Body of pancreas (tissue), 4 donors: ENCODE results near the gene BACH1. TPM values are rescaled to one million over a fixed set of nuclear protein-coding genes. Genes with fewer than 3 reads are reported as not detected.

Source experiments
- ATAC-seq: fragments of 150-250 bp; one replicate; pipeline ENCODE4 v1.9.1; 2016
- DNase-seq, 4 donors: peaks; one replicate each; pipeline ENCODE4 v3.0.0-alpha.2; 2019
- H3K27ac ChIP-seq, 4 donors: fragments of 200-600 bp; sonication (generic); 1 replicate in 3 of 4; 2 replicates in 1 of 4; pipeline versions ENCODE4 v1.5.1 to v1.6.1; 2016 to 2019; ENCODE audit warnings: mild to moderate bottlenecking in 1 of 4, mixed read lengths in 1 of 4, moderate library complexity in 1 of 4
- H3K27me3 ChIP-seq, 2 donors: fragments of 200-600 bp; sonication (generic); one replicate each; pipeline ENCODE4 v1.6.0; 2016; ENCODE audit warnings: mild to moderate bottlenecking in 1 of 2
- H3K36me3 ChIP-seq, 2 donors: fragments of 200-600 bp; sonication (generic); replicated peaks in 1 of 2; 2 replicates each; pipeline ENCODE4 v1.5.1; 2016; ENCODE audit warnings: low read depth in 2 of 2; ENCODE audit not compliant: insufficient read depth in 1 of 2
- H3K4me1 ChIP-seq: fragments of 200-600 bp; sonication (generic); one replicate; pipeline ENCODE4 v1.6.0; 2016
- H3K4me3 ChIP-seq, 2 donors: fragments of 200-600 bp; sonication (generic); 1 replicate in 1 of 2; 2 replicates in 1 of 2; pipeline ENCODE4 v1.5.1; 2016 to 2019
- H3K9me3 ChIP-seq, 3 donors: fragments of 200-600 bp; sonication (generic); 1 replicate in 2 of 3; 2 replicates in 1 of 3; pipeline ENCODE4 v1.5.1; 2016
- POLR2A ChIP-seq, 3 donors: fragments of 450-650 bp; IDR thresholded peaks; one replicate each; pipeline ENCODE4 v1.6.1; 2016; ENCODE audit warnings: antibody characterized with exemption in 3 of 3, mild to moderate bottlenecking in 2 of 3
- WGBS, 2 donors: methylation state at CpG; one replicate each; pipeline ENCODE4 v1.1.5; 2017; 5-methylcytosine and 5-hydroxymethylcytosine counted together
- intact Hi-C: fragments of 100-400 bp; cut with DNase I; formaldehyde crosslinking; loops from one replicate; pipeline ENCODE4 v1.15.1; 2023
- total RNA-seq, 2 donors: library from RNA; depleted of rRNA; stranded (reverse); fragments of >200 nt; gene quantifications; one replicate each; pipeline ENCODE4 v1.1.0, GENCODE V29; 2016
- TF ChIP-seq, protein P1 (sequence below), 7 experiments: fragments of 450-650 bp in 4 of 7; fragments of 200-600 bp in 3 of 7; sonication (generic) in 3 of 7; IDR thresholded peaks; one replicate each; pipeline ENCODE4 v1.5.1; 2016 to 2019; ENCODE audit warnings: antibody characterized with exemption in 7 of 7

Gene BACH1
- total RNA-seq, 2 donors from 2014 or later = 28.5 to 29.7 TPM

DNA sequence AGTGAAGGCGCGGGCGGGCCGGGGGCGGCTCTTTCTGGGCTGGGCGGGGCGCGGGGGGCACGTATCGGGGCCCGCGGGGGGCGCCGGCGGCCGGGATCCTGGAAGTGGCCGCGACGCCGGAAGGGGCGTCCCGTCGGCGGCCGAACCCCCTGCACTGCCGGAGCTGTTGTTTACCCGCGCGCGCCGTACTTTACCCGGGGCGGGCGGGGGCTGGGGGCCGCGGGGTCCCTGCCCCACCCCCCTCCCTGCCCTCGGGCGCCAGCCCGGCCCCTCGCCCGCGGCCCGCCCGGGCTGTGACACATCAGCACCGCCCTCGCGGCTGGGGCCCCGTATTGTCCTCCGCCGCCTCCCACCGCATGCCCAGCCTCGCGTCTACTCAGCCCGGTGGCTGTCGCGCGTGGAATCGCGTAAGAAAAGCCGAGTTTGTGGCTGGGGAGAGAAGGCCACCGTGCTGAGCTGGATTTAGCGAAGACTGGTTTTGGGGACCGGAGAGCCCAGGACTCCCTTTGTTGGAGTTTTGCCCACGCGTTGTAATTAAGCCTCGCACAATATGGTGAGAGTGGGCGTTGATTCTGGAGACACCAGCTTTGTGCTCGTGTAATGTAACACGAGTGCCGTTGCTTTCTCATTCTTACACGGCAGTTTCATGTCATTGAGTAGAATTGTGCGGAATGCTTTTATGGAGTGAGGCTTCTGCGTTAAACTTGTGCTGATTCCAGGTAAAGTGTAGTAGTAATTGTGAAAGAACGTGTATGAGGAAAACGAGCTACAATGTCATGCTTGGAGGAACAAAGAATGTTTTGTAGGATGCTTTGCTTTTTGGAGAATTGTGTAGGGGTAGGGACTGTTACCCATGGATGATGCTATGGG lies 559 bp downstream of the BACH1 start:
- Histone ChIP-seq H3K36me3 (no peaks in the 10 kb centered on the region), H3K4me1 (peaks cover 46% of the 10 kb centered on the region), H3K27me3 (no peaks in the 10 kb centered on the region), H3K4me3 (peak overlapping the region; percentile 33 to 87), H3K9me3 (no peaks in the 10 kb centered on the region), H3K27ac (peak overlapping the region; percentile 92 to 98 (median 96))
- intact Hi-C loops = loop anchor here (10.0 kb wide), 1 partner anchor 144 kb away; no protein-coding TSS in a partner anchor
- ATAC-seq (peak; percentile 67), DNase-seq (peak; percentile 66 to 73 (median 69))
- peak in 1 of 3 donors; percentile 6 for TF ChIP-seq POLR2A (IDR thresholded peaks at IDR 0.05)
- TF ChIP-seq, protein P1, sequence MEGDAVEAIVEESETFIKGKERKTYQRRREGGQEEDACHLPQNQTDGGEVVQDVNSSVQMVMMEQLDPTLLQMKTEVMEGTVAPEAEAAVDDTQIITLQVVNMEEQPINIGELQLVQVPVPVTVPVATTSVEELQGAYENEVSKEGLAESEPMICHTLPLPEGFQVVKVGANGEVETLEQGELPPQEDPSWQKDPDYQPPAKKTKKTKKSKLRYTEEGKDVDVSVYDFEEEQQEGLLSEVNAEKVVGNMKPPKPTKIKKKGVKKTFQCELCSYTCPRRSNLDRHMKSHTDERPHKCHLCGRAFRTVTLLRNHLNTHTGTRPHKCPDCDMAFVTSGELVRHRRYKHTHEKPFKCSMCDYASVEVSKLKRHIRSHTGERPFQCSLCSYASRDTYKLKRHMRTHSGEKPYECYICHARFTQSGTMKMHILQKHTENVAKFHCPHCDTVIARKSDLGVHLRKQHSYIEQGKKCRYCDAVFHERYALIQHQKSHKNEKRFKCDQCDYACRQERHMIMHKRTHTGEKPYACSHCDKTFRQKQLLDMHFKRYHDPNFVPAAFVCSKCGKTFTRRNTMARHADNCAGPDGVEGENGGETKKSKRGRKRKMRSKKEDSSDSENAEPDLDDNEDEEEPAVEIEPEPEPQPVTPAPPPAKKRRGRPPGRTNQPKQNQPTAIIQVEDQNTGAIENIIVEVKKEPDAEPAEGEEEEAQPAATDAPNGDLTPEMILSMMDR (IDR thresholded peaks at IDR 0.05) = peak in 1 of 7 experiments; percentile 6
- 1 to 4% methylated on average over 27 to 41 of the region's 75 CpGs for WGBS, 2 donors

DNA sequence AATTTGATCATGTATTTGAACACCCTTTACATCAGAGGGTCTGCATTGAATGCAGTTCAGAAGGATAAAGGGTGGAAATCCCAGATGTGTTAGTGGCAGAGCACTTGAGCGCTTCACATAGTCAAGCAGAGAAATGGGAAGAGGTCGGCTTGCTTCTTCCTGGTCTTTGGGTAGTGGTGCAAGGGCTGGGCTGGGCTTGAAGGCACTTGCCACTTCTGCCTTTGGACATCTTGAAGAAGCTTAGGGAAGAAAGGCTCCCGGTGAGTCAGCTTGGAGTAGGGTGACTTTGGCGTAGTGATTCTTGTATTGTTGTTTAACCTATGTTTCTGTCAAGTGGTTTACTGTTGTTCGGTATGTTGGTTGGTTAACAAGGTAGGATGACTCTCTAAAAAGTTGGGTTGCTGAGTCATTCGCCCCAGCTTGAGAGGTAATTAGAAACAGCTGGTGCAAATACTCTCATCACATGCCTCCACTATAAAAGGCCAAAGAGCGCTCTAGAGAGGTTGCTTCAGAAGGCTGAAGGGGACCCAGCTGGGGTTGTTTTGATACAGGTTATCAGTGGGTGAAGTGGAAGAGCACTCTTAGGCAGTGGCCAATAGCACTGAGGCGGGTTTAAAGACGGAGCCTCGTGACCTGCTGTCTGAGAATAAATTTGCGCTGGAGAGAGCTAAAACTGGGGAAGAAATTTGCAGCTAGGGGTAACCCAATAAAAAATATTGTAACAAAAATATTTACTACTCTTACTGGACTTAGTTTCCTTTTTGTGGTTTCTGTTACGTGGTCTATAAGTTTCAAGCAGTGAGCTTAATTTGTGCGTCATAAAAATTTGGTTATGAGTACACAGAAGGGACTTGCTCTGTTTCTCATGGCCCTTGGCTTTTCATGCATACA lies 1.4 kb downstream of the BACH1 start:
- TF ChIP-seq POLR2A (IDR thresholded peaks at IDR 0.05) = peak in 2 of 3 donors; percentile 16 to 30
- TF ChIP-seq, protein P1 (IDR thresholded peaks at IDR 0.05) = no peak
- no peaks in the 10 kb centered on the region for H3K27me3 ChIP-seq
- peak; percentile 40 to 73 (median 49) for DNase-seq

DNA sequence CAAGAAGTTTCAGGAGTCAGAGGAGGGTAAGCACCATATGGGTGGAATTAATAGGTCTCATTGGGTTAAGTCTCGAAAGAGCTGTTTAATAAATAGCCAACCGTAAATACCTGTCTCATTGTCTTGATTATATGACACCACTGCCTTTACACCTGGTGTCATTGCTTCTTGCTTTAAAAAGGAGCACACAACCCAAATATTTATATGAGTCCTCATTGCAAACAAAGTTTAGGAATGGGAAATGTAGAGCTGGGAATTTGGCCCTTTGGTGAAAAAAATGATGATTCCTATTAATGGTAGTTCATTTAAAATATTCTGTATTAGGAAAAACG lies 2.1 kb downstream of the BACH1 start:
- no peaks in the 10 kb centered on the region for H3K36me3 ChIP-seq
- peak overlapping the region in 1 of 2 donors; percentile 33 for H3K4me3 ChIP-seq
- intact Hi-C loops = no loop called here
- TF ChIP-seq, protein P1 (IDR thresholded peaks at IDR 0.05) = no peak
- TF ChIP-seq POLR2A (IDR thresholded peaks at IDR 0.05) = no peak
- H3K27ac ChIP-seq = peak overlapping the region in 3 of 4 donors; percentile 92 to 98 (median 97)
- peaks cover 59% of the 10 kb centered on the region for H3K4me1 ChIP-seq
- no peaks in the 10 kb centered on the region for H3K9me3 ChIP-seq
- no peak for DNase-seq
- ATAC-seq = no peak
- no peaks in the 10 kb centered on the region for H3K27me3 ChIP-seq
- 10 to 21% methylated on average over 3 of the region's 3 CpGs for WGBS, 2 donors

More for the DNA sequence above, 1.4 kb downstream of the BACH1 start:
- H3K4me1 ChIP-seq = peaks cover 53% of the 10 kb centered on the region
- no peaks in the 10 kb centered on the region for H3K36me3 ChIP-seq
- peak overlapping the region; percentile 33 to 87 for H3K4me3 ChIP-seq
- peak overlapping the region; percentile 92 to 98 (median 96) for H3K27ac ChIP-seq
- H3K9me3 ChIP-seq = no peaks in the 10 kb centered on the region
- intact Hi-C loops = loop anchor here (10.0 kb wide), 1 partner anchor 145 kb away; no protein-coding TSS in a partner anchor
- whole genome bisulfite sequencing, 2 donors = 16 to 21% methylated on average over 13 of the region's 13 CpGs
- ATAC-seq = peak; percentile 28

DNA sequence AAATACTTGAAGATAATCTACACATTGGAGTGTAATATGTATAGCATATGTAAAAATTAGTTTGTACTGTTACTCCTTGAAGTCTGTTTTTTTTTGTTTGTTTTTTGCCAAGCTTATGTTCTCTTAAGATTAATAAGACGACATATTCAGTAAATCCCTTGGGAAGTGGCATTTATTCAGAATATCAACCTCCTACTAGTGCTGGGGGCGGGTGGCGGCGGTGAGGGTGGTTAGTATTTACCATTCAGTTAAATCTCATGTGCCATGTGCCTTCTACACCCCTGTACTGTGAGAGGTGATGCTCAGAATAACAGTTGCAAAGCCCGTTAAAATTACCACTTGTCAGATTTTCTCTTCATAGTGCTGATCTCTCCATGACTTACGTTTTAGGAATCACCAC lies 3.0 kb downstream of the BACH1 start:
- Histone ChIP-seq H3K36me3 (no peaks in the 10 kb centered on the region), H3K4me3 (no peak overlapping the region), H3K4me1 (peaks cover 68% of the 10 kb centered on the region), H3K27ac (peak overlapping the region in 2 of 4 donors; percentile 52 to 98), H3K27me3 (no peaks in the 10 kb centered on the region), H3K9me3 (no peaks in the 10 kb centered on the region)
- TF ChIP-seq POLR2A (IDR thresholded peaks at IDR 0.05) = no peak
- TF ChIP-seq, protein P1 (IDR thresholded peaks at IDR 0.05) = no peak
- WGBS, 2 donors = 31 to 32% methylated on average over 6 of the region's 6 CpGs
- no peak for ATAC-seq
- intact Hi-C loops = no loop called here
- DNase-seq = peak in 1 of 4 donors; percentile 9
